Measurements from ENCODE around the gene PCNT.
"Not testable (repeated sequence)": the region's sequence is repeated elsewhere in the genome, so short reads cannot be mapped to it uniquely, and the experiment has no call there.

The PCNT gene

GRCh38 chr21:46427516-46427915 is 103.6 kb downstream of the PCNT start:
- DNase-seq (ENCODE audit: low read depth), result no peak

DNA sequence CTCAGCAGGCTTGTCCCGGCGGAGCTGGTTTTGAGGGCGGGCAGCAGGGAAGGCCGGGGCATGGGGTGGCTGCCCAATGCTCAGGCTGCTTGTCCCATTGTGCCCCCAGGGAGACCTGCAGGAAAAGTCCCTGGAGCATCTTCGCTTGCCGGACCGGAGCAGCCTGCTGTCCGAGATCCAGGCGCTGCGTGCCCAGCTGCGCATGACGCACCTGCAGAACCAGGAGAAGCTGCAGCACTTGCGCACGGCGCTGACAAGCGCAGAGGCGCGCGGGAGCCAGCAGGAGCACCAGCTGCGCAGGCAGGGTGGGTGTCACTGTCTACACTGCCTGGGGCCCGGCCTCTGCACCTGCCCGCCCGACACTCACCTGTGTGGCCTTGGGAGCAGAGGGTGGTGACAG is 104.3 kb downstream of the PCNT start:
- DNase-seq (ENCODE audit: low read depth), result no peak

- no peak for DNase-seq (ENCODE audit: low read depth)
These were observed 105.2 kb downstream of the PCNT start for GRCh38 chr21:46428987-46429710.

DNA sequence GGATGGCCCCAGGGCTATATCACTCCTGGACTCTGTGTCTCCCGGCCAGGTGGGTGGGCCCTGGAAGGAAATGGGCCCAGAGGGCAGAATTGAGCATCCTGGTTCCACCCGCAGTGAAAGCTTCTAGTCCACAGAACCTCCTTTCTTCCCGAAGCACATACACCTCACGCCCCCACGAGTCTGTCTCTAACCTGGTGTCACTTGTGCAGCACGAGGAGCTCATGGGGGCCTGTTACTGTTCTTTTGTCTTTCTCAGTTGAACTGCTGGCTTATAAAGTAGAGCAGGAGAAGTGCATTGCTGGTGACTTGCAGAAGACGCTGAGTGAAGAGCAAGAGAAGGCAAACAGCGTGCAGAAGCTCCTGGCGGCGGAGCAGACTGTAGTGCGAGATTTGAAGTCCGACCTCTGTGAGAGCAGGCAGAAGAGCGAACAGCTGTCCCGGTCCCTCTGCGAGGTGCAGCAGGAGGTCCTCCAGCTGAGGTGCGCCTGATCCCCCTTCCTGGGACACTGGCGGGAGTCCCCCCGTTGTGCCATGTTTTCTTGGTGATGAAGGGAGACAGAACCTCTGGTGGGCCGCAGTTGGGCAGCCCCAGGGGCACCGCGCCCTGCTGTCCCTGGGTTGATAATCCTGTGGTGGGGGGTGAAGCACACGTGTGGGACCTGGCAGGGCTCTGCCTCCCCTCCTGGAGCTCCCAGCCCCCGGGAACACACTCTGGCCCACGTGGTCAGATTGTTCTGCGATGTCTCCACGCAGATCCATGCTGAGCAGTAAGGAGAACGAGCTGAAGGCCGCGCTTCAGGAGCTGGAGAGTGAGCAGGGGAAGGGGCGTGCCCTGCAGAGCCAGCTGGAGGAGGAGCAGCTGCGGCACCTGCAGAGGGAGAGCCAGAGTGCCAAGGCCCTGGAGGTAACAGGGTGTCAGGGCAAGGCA is 106.1 kb downstream of the PCNT start:
- DNase-seq (ENCODE audit: low read depth), result no peak

- DNase-seq (ENCODE audit: low read depth), result no peak
These were observed 107.5 kb downstream of the PCNT start for GRCh38 chr21:46431448-46431847.

DNA sequence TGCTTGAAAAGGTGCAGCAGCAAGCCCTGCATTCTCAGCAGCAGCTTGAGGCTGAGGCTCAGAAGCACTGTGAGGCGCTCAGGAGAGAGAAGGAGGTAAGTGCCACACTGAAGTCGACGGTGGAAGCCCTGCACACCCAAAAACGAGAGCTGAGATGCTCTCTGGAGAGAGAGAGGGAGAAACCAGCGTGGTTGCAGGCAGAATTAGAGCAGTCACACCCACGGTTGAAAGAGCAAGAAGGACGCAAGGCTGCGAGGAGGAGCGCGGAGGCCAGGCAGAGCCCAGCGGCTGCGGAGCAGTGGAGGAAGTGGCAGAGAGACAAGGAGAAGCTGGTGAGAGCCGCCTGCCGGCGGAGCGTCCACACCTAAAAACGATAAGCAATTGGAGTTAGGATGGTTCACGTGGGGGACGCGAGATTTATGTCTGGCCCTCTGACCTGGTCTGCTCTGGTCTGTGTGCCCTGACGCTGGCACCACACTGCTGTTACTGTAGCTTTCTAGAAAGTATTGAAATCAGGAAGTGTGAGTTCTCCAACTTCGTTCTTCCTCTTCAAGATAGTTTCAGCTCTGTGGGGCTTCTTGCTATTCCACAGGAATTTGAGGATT is 108.0 kb downstream of the PCNT start:
- no peak for DNase-seq (ENCODE audit: low read depth)

DNA sequence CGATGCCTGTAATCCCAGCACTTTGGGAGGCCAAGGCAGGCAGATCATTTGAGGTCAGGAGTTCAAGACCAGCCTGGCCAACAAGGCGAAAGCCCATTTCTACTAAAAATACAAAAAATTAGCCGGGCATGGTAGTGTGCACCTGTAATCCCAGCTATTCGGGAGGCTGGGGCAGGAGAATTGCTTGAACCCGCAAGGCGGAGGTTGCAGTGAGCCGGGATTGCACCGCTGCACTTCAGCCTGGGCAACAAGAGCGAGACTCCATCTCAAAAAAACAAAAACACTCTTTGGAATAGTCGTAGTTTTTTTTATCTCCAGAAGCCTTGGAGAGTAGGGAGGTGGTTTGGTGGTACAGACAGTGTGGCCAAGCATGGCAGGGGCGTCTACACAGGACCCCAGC is 109.2 kb downstream of the PCNT start:
- not testable (repeated sequence) for DNase-seq (ENCODE audit: low read depth)

GRCh38 chr21:46434322-46434958 is 110.5 kb downstream of the PCNT start:
- DNase-seq (ENCODE audit: low read depth), result no peak

DNA sequence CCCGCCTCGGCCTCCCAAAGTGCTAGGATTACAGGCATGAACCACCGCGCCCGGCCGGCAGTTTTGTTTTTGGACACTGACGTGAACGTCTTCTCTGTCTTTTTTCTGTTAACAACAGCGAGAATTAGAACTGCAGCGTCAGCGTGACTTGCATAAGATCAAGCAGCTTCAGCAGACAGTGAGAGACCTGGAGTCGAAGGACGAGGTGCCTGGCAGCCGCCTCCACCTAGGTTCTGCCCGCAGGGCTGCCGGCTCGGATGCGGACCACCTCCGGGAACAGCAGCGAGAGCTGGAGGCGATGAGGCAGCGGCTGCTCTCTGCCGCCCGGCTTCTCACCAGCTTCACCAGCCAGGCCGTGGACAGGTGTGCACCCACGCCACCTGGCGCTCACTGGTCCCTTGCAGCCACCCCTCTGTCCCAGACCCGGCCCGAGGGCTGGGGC is 111.9 kb downstream of the PCNT start:
- no peak for DNase-seq (ENCODE audit: low read depth)

GRCh38 chr21:46436621-46437020 is 112.7 kb downstream of the PCNT start:
- DNase-seq (ENCODE audit: low read depth), result no peak

DNA sequence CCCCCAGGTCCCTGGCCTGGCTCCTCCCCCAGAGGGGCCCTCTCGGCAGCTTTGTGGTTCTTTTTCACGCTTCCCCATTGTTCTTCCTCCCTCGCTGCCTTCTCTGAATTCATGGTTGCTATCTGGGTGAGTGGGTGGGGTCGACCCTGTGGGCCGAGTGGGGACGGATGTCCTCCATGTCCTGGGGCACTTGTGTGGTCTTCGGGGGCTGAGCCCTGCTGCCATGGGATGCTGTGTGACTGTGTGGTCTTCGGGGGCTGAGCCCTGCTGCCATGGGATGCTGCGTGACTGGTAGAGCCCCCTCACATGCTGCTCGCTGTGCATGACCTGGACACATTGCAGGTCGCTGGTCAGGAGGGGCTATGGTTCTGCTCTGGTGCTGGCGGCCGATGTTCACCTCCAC is 113.1 kb downstream of the PCNT start:
- no peak for DNase-seq (ENCODE audit: low read depth)

DNA sequence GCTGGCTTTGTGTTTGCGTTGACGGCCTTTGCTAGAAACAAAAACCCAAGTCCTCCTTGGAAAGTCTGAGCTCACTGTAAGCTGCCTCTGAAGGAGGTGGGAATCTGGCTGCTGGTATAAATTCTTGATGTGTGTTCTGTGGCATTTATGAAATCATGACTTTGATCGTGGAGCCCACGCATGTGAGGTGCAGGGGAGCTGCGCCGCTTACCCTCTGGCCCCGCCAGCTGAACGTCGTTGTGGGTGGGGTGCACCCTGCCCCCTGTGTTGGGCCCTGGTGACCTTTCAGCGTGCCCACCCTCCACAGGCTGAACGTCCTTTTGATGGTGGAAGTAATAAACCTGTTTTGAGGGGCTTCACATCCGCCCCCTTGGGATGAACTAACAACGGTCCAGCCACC is 113.6 kb downstream of the PCNT start:
- no peak for DNase-seq (ENCODE audit: low read depth)

GRCh38 chr21:46438241-46438640 is 114.3 kb downstream of the PCNT start:
- DNase-seq (ENCODE audit: low read depth), result no peak

DNA sequence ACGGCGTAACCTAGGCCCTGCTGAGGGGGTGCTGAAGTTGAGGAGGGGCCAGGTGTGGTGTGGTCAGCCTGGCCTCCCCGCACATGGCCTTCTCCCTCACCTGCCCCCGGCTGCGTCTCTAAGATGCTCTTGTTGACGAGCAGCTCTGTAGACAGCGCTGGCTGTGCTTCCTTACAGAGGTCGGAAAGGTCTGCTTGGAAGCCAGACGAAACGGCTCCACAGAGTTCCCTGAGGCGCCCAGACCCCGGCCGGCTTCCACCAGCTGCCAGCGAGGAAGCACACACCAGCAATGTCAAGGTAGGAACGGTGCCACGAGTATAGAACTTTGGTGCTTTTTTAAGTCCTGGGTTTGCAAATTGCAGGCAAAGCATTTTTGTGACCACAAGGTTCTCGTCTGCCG is 116.0 kb downstream of the PCNT start:
- DNase-seq (ENCODE audit: low read depth), result no peak

DNA sequence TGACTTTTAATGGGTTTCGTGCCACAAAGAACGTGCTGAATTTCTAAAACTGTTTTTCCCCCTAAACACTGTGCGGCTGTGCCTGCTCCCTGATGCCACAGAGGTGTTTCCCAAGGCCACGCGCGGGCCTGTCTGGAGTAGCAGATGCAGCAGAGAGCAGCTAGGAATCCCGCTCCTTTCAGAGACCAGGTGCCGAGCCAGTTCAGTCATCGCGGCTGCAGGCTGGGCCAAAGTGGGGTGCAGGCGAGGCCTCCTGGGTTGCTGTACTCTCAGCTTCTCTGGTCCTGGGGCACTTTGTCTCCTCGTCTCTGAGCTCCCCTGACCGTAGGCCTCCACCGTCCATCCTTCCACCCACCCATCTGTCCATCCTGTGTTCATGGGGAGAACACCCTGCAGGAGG is 117.4 kb downstream of the PCNT start:
- DNase-seq (ENCODE audit: low read depth), result no peak

DNA sequence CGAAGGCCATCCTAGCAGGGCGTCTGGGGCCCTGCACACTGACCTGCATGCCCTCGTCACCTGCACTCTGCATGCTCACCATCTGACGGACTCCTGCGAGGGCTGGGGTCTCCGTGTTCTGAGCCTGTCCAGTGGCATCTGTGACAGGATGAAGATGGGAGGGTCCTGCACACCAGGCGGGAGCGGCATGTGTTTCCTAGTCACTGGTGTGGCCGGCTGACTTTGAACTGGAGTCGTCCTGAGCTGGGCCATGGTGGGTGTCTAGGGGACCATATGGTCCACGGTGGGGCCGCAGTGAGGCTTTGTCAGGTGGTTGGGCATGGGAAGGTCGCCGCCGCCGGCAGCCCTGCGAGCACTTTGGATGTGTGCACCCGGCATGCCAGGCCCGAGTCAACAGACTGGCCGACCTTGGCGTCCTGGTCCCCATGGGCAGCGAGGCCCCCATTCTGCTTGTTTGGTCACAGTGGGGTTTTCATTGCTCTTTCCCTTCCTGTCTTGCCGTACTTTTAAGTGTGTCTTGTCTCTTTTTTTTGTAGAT is 118.1 kb downstream of the PCNT start:
- DNase-seq (ENCODE audit: low read depth), result no peak

DNA sequence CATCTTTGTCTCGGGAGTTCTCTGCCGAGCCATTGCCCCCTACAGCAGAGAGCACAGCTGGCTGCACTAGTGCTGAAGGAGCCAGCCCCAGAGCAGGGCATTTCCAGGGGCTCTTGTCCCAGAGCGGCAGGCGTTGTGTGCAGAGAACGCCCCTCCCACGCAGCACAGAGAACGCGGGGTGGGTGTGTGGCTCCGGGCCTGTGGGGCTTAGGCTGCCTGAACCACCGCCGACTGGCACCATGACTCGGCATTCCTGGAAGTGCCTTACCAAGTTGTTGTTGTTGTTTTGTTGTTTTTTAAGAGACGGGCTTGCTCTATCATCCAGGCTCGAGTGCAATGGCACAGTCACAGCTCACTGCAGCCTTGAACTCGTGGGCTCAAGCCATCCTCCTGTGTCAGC is 119.0 kb downstream of the PCNT start:
- no peak for DNase-seq (ENCODE audit: low read depth)

DNA sequence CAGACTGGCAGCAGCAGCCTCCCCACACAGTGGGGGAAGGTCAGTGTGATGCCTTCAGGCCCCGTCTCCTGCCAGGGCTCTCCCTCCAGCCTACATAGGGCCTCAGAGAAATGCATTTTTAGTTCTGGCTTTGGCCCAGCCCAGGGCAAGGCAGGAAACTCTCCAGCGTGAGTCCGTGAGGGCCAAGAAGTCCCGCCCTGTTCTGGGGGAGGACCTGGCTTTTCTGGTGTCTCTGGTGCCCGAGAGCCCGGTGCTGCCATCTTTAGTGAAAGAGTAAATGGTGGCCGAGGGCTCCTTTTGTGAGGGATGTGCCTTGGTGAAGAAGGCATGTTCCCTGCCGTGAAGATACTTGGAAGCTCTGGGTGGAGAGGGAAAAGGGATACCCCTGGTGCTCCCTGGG is 120.0 kb downstream of the PCNT start:
- no peak for DNase-seq (ENCODE audit: low read depth)

DNA sequence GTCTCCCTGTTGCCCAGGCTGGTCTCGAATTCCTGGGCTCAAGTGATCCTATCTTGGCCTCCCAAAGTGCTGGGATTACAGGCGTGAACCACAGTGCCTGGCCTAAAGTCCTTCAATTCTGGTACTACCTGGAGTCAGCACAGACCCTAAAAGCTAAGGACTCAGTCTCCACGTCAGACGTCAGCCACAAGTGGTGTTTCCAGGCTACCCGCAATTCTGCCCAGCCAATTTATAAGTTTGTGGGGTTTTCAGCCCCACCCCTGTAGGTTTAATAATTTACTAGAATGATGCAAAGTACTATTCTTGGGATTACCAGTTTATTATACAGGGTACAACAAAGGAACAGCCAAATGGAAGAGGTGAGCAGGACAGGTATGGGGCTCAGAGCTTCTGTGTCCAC is 124.2 kb downstream of the PCNT start:
- no peak for DNase-seq (ENCODE audit: low read depth)

DNA sequence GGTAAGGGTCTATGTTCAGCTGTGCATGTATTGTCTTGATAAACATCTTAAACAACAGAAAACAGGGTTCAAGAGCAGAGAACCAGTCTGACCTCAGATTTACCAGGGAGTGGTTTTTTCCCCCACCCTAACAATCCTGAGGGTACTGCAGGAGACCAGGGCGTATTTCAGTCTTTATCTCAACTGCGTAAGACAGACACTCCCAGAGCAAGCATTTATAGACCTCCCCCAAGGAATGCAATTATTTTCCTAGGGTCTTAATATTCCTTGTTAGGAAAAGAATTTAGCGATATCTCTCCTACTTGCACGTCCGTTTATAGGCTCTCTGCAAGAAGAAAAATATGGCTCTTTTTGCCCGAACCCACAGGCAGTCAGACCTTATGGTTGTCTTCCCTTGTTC is 124.9 kb downstream of the PCNT start:
- not testable (repeated sequence) for DNase-seq (ENCODE audit: low read depth)

DNA sequence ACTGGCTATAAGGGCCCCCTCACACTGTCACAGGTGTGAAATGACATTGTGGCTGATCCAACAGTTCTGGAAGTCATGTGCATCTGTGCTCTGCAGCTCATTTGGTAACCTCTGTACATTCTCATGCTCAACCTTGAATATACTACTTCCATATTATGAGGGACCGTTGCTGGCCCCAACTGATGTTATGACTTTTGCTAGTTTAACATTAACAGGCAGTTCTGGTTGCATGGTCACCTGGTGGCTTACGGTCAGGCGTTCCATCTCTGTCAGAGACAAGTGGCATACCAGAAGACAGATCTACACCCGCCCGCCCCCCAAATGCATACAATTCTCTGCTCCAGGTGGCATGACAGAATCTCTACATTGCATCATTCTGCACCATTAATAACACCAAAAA is 128.8 kb downstream of the PCNT start:
- DNase-seq (ENCODE audit: low read depth), result no peak

DNA sequence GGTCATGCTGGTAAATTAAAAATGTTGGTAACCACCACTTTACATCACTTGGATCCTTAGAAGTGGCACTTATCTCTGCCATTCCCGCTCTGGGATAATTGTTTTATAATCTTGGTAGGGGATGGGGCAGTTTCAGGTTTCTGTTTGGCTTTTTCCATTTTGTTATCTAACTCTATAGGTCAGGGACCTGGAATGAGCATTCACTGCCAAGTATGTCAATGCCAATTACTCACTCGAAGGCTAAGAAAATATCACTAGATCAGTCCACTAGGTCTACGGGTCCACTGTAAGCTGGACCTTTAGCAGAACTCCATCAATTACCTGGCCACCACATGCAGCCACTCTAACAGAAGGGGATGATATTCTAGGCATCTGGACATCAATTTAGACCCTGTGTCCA is 130.2 kb downstream of the PCNT start:
- DNase-seq (ENCODE audit: low read depth), result no peak
